ENCODE measurements around the gene ZNF322. TPM values are rescaled to one million over a fixed set of nuclear protein-coding genes. Genes with fewer than 3 reads are reported as not detected.

ZNF322 gene
- total RNA-seq, 1 experiment from 2014 or later, result 22.5 TPM

DNA sequence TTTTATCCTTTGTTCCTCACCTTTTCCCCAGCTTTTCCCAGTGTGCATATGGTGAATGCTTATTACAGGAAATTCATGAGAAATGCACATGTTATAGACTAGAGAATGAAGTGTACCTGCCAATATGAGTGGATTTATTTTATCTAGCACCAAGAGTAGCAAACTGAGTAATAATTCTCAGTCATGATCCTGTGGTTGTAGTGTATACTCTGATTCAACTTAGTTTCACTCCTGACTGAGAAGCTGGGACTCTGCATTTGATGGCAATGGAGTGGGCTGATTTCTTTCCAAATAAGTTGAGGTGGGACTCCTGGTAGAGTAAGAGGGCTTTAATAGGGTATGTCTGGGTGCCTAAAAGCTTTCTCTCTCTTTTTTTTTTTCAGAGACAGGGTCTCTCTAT is 58.8 kb downstream of the ZNF322 start:
- BruUV-seq (replicated peaks), result no TSS peak
- no peaks in the 10 kb centered on the region for H3K4me1 Mint-ChIP-seq (ENCODE audit: low read depth, unreplicated experiment)
- no peaks in the 10 kb centered on the region for H3K9me3 Mint-ChIP-seq (ENCODE audit: unreplicated experiment)

DNA sequence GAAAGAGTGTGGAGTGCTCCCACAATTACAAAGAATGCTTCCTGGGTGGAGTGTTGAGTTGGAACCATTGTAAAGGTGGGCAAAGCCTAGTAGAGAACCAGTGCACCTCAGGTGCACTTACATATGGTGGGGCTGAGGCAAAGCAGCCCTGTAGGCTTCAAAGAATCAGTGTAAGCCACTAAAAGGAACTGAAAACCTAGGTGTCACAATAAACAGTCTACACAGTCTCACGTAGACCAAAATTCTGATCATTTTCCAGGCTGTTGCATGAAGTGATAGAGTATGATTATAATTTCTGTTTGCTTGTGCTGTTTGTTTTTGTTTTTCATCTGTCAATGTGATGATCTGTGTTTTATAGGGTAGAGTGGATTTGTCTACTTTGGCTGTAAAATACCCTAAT is 60.0 kb downstream of the ZNF322 start:
- Mint-ChIP-seq H3K4me1 (ENCODE audit: low read depth, unreplicated experiment) (no peaks in the 10 kb centered on the region), H3K27me3 (ENCODE audit: insufficient read depth, unreplicated experiment) (no peaks in the 10 kb centered on the region), H3K27ac (ENCODE audit: unreplicated experiment) (no peak overlapping the region), H3K9me3 (ENCODE audit: unreplicated experiment) (no peaks in the 10 kb centered on the region), H3K36me3 (ENCODE audit: insufficient read depth, unreplicated experiment) (peaks cover 10% of the 10 kb centered on the region), H3K4me3 (ENCODE audit: unreplicated experiment) (no peak overlapping the region)
- H3K9me3 ChIP-seq, result no peaks in the 10 kb centered on the region
- no peaks in the 10 kb centered on the region for H3K27me3 ChIP-seq (replicated peaks; ENCODE audit: control insufficient read depth, insufficient read depth, low read length)
- no peaks in the 10 kb centered on the region for H3K36me3 ChIP-seq (ENCODE audit: control insufficient read depth, insufficient read depth, low read length)
- H3K4me3 ChIP-seq (ENCODE audit: low read depth, low read length), result no peak overlapping the region
- DNase-seq, result no peak
- BruUV-seq (replicated peaks), result no TSS peak
- no peaks in the 10 kb centered on the region for H3K4me1 ChIP-seq
- intact Hi-C loops (cut with micrococcal nuclease; ENCODE audit: unreplicated experiment), result no loop called here
- ChIA-PET CTCF (no interaction called here), POLR2A (no interaction called here)
- TF ChIP-seq, protein P1, sequence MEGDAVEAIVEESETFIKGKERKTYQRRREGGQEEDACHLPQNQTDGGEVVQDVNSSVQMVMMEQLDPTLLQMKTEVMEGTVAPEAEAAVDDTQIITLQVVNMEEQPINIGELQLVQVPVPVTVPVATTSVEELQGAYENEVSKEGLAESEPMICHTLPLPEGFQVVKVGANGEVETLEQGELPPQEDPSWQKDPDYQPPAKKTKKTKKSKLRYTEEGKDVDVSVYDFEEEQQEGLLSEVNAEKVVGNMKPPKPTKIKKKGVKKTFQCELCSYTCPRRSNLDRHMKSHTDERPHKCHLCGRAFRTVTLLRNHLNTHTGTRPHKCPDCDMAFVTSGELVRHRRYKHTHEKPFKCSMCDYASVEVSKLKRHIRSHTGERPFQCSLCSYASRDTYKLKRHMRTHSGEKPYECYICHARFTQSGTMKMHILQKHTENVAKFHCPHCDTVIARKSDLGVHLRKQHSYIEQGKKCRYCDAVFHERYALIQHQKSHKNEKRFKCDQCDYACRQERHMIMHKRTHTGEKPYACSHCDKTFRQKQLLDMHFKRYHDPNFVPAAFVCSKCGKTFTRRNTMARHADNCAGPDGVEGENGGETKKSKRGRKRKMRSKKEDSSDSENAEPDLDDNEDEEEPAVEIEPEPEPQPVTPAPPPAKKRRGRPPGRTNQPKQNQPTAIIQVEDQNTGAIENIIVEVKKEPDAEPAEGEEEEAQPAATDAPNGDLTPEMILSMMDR (IDR thresholded peaks at IDR 0.05; ENCODE audit: insufficient read depth in 1 of 2, low read depth in 1 of 2, low read length in 1 of 2, severe bottlenecking in 1 of 2, unreplicated experiment in 1 of 2), result no peak

More for the DNA sequence above, 58.8 kb downstream of the ZNF322 start:
- intact Hi-C loops (cut with micrococcal nuclease; ENCODE audit: unreplicated experiment), result no loop called here
- TF ChIP-seq, protein P1 (IDR thresholded peaks at IDR 0.05; ENCODE audit: insufficient read depth in 1 of 2, low read depth in 1 of 2, low read length in 1 of 2, severe bottlenecking in 1 of 2, unreplicated experiment in 1 of 2), result no peak
- H3K27me3 ChIP-seq (replicated peaks; ENCODE audit: control insufficient read depth, insufficient read depth, low read length), result no peaks in the 10 kb centered on the region
- H3K4me1 ChIP-seq, result no peaks in the 10 kb centered on the region
- ChIA-PET POLR2A (interaction anchor here (0.5 kb wide), 2 partner anchors 67 to 525 kb away, joined by 4 read pairs; no protein-coding TSS in a partner anchor), CTCF (interaction anchor here (0.5 kb wide), 1 partner anchor 28 kb away, joined by 7 read pairs; no protein-coding TSS in a partner anchor)
- no peaks in the 10 kb centered on the region for H3K36me3 ChIP-seq (ENCODE audit: control insufficient read depth, insufficient read depth, low read length)
- Mint-ChIP-seq H3K36me3 (ENCODE audit: insufficient read depth, unreplicated experiment) (peaks cover 5% of the 10 kb centered on the region), H3K4me3 (ENCODE audit: unreplicated experiment) (no peak overlapping the region), H3K27me3 (ENCODE audit: insufficient read depth, unreplicated experiment) (no peaks in the 10 kb centered on the region), H3K27ac (ENCODE audit: unreplicated experiment) (no peak overlapping the region)
- H3K4me3 ChIP-seq (ENCODE audit: low read depth, low read length), result no peak overlapping the region
- DNase-seq, result no peak
- H3K9me3 ChIP-seq, result no peaks in the 10 kb centered on the region

DNA sequence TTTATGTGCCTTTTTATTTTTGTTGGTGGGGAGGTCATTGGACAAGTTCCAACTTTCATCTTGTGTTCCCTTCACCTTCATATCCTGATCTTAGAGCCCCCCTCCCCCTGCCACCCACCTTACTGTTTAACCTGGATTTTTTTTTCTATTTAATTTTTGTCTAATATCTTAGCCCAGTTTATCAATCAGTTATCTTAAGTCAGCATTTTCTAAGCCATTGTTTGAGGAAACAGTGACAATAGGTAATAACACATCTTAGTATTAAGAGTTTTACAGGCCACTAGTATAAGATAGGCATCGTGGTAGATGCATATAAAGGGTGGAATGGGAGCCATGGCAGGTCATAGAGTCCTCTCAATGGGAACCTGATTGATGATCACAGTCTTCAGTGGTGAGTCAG is 60.4 kb downstream of the ZNF322 start:
- DNase-seq, result no peak
- no peaks in the 10 kb centered on the region for H3K4me1 ChIP-seq
- Mint-ChIP-seq H3K27ac (ENCODE audit: unreplicated experiment) (no peak overlapping the region), H3K4me3 (ENCODE audit: unreplicated experiment) (no peak overlapping the region), H3K27me3 (ENCODE audit: insufficient read depth, unreplicated experiment) (no peaks in the 10 kb centered on the region), H3K36me3 (ENCODE audit: insufficient read depth, unreplicated experiment) (peaks cover 11% of the 10 kb centered on the region), H3K9me3 (ENCODE audit: unreplicated experiment) (no peaks in the 10 kb centered on the region), H3K4me1 (ENCODE audit: low read depth, unreplicated experiment) (no peaks in the 10 kb centered on the region)
- ChIA-PET POLR2A (no interaction called here), CTCF (no interaction called here)
- H3K9me3 ChIP-seq, result no peaks in the 10 kb centered on the region
- TF ChIP-seq, protein P1 (IDR thresholded peaks at IDR 0.05; ENCODE audit: insufficient read depth in 1 of 2, low read depth in 1 of 2, low read length in 1 of 2, severe bottlenecking in 1 of 2, unreplicated experiment in 1 of 2), result no peak
- H3K27me3 ChIP-seq (replicated peaks; ENCODE audit: control insufficient read depth, insufficient read depth, low read length), result no peaks in the 10 kb centered on the region
- BruUV-seq (replicated peaks), result no TSS peak
- H3K36me3 ChIP-seq (ENCODE audit: control insufficient read depth, insufficient read depth, low read length), result no peaks in the 10 kb centered on the region
- intact Hi-C loops (cut with micrococcal nuclease; ENCODE audit: unreplicated experiment), result no loop called here
- H3K4me3 ChIP-seq (ENCODE audit: low read depth, low read length), result no peak overlapping the region
